ENCODE data around the gene CSPG4. TPM values are rescaled to one million over a fixed set of nuclear protein-coding genes. Genes with fewer than 3 reads are reported as not detected.
"Not testable (repeated sequence)": the region's sequence is repeated elsewhere in the genome, so short reads cannot be mapped to it uniquely, and the experiment has no call there.

CSPG4 gene
- total RNA-seq, 1 donor from 2014 or later, result 5.4 TPM

- Mint-ChIP-seq H3K27me3 (ENCODE audit: low read depth) (peaks cover 15% of the 10 kb centered on the region), H3K27ac (ENCODE audit: unreplicated experiment) (no peak overlapping the region), H3K4me3 (peak overlapping the region; percentile 73), H3K9me3 (peaks cover 8% of the 10 kb centered on the region), H3K4me1 (peaks cover 25% of the 10 kb centered on the region), H3K36me3 (ENCODE audit: low read depth) (no peaks in the 10 kb centered on the region)
- peak; percentile 91 for DNase-seq (ENCODE audit: low read depth, low spot score)
- TF ChIP-seq CTCF (conservative IDR thresholded peaks at IDR 0.05), result no peak
Measured at GRCh38 chr15:75738647-75739325, 26.1 kb upstream of the CSPG4 start.

- H3K4me1 Mint-ChIP-seq, result peaks cover 25% of the 10 kb centered on the region
Measured at GRCh38 chr15:75738014-75738646, 25.5 kb upstream of the CSPG4 start.

GRCh38 chr15:75737116-75738013 is 24.7 kb upstream of the CSPG4 start:
- H3K36me3 Mint-ChIP-seq (ENCODE audit: low read depth); DNase-seq (ENCODE audit: low read depth, low spot score); H3K27ac Mint-ChIP-seq (ENCODE audit: unreplicated experiment); H3K9me3 Mint-ChIP-seq: not testable (repeated sequence)
- Mint-ChIP-seq H3K4me3 (peak overlapping the region; percentile 88), H3K4me1 (peaks cover 32% of the 10 kb centered on the region), H3K27me3 (ENCODE audit: low read depth) (peaks cover 15% of the 10 kb centered on the region)

More at GRCh38 chr15:75738014-75738646, 25.5 kb upstream of the CSPG4 start:
- no peak for TF ChIP-seq CTCF (conservative IDR thresholded peaks at IDR 0.05)
- Mint-ChIP-seq H3K4me3 (peak overlapping the region; percentile 88), H3K27ac (ENCODE audit: unreplicated experiment) (no peak overlapping the region), H3K9me3 (peaks cover 6% of the 10 kb centered on the region), H3K36me3 (ENCODE audit: low read depth) (no peaks in the 10 kb centered on the region), H3K27me3 (ENCODE audit: low read depth) (peaks cover 15% of the 10 kb centered on the region)
- no peak for DNase-seq (ENCODE audit: low read depth, low spot score)

GRCh38 chr15:75736256-75736655 is 23.6 kb upstream of the CSPG4 start:
- no peak for DNase-seq (ENCODE audit: low read depth, low spot score)
- Mint-ChIP-seq H3K4me1 (peaks cover 39% of the 10 kb centered on the region), H3K4me3 (peak overlapping the region; percentile 79), H3K9me3 (peaks cover 3% of the 10 kb centered on the region), H3K27me3 (ENCODE audit: low read depth) (peaks cover 15% of the 10 kb centered on the region), H3K36me3 (ENCODE audit: low read depth) (no peaks in the 10 kb centered on the region), H3K27ac (ENCODE audit: unreplicated experiment) (peak overlapping the region; percentile 35)
- TF ChIP-seq CTCF (conservative IDR thresholded peaks at IDR 0.05), result no peak

GRCh38 chr15:75734861-75735760 is 22.5 kb upstream of the CSPG4 start:
- not testable (repeated sequence) for H3K36me3 Mint-ChIP-seq (ENCODE audit: low read depth); H3K4me3 Mint-ChIP-seq; DNase-seq (ENCODE audit: low read depth, low spot score); H3K27ac Mint-ChIP-seq (ENCODE audit: unreplicated experiment); H3K9me3 Mint-ChIP-seq
- peaks cover 13% of the 10 kb centered on the region for H3K27me3 Mint-ChIP-seq (ENCODE audit: low read depth)
- peaks cover 39% of the 10 kb centered on the region for H3K4me1 Mint-ChIP-seq

Measured in neural crest cell (in vitro differentiated cells).